ENCODE measurements around the gene TAC3. TPM values are rescaled to one million over a fixed set of nuclear protein-coding genes. Genes with fewer than 3 reads are reported as not detected.

Gene TAC3
- total RNA-seq, 1 donor from 2014 or later: 1.3 TPM

DNA sequence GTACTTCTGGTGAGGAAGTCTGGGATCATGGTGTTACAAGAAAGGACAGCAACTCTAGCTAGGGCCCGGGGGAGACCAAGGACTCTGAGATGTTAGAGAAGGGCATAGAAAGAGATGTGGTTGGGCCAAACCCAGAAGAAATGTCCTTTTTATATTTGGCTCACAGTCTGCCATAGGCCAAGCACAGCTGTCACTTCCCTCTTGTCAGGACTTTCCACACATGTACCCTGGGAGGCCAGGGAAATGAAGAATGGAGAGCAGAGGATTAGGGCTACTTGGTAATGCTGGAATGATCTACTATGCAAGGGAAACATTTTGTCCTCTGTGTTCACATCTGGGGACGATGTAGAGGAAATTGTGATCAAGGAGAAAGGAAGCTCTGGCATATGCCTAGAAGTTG lies 24.4 kb upstream of the TAC3 start:
- Histone ChIP-seq H3K9me3 (ENCODE audit: insufficient read depth, low read depth, low read length) (no peaks in the 10 kb centered on the region), H3K4me3 (ENCODE audit: insufficient read depth, low read depth, low read length) (no peak overlapping the region), H3K4me2 (ENCODE audit: low read length) (no peak overlapping the region), H3K27me3 (ENCODE audit: insufficient read depth, low read length) (peaks cover 30% of the 10 kb centered on the region), H4K20me1 (ENCODE audit: insufficient read depth, low read length) (no peaks in the 10 kb centered on the region), H3K9ac (ENCODE audit: low read length) (no peak overlapping the region), H2AFZ (ENCODE audit: low read depth, low read length) (no peak overlapping the region), H3K36me3 (ENCODE audit: insufficient read depth, low read length) (no peaks in the 10 kb centered on the region), H3K4me1 (ENCODE audit: insufficient read depth, low read length) (no peaks in the 10 kb centered on the region), H3K79me2 (ENCODE audit: insufficient read depth, low read length) (no peaks in the 10 kb centered on the region), H3K27ac (ENCODE audit: low read depth, low read length) (no peak overlapping the region)
- peaks cover 66% of the 10 kb centered on the region for H3K27me3 Mint-ChIP-seq (ENCODE audit: low read depth, unreplicated experiment)
- H3K4me3 Mint-ChIP-seq (ENCODE audit: unreplicated experiment): no peak overlapping the region
- no peak overlapping the region for H3K27ac Mint-ChIP-seq (ENCODE audit: unreplicated experiment)
- FAIRE-seq (no peak), DNase-seq (ENCODE audit: low read depth) (no peak)
- TF ChIP-seq EZH2 (IDR thresholded peaks at IDR 0.05; ENCODE audit: insufficient read depth, low read length): no peak
- no peak for TF ChIP-seq CTCF (IDR thresholded peaks at IDR 0.05; ENCODE audit: insufficient read depth, low read depth, low read length)
- no peaks in the 10 kb centered on the region for H3K36me3 Mint-ChIP-seq (ENCODE audit: low read depth, unreplicated experiment)
- no peaks in the 10 kb centered on the region for H3K4me1 Mint-ChIP-seq (ENCODE audit: low read depth, unreplicated experiment)
- H3K9me3 Mint-ChIP-seq (ENCODE audit: unreplicated experiment): peaks cover 1% of the 10 kb centered on the region

- Mint-ChIP-seq H3K27ac (ENCODE audit: unreplicated experiment) (no peak overlapping the region), H3K27me3 (ENCODE audit: low read depth, unreplicated experiment) (peaks cover 66% of the 10 kb centered on the region), H3K36me3 (ENCODE audit: low read depth, unreplicated experiment) (no peaks in the 10 kb centered on the region), H3K4me3 (ENCODE audit: unreplicated experiment) (no peak overlapping the region), H3K4me1 (ENCODE audit: low read depth, unreplicated experiment) (no peaks in the 10 kb centered on the region), H3K9me3 (ENCODE audit: unreplicated experiment) (peaks cover 1% of the 10 kb centered on the region)
- no peak overlapping the region for H3K4me2 ChIP-seq (ENCODE audit: low read length)
- peaks cover 35% of the 10 kb centered on the region for H3K27me3 ChIP-seq (ENCODE audit: insufficient read depth, low read length)
- DNase-seq (ENCODE audit: low read depth) (no peak), FAIRE-seq (no peak)
- H2AFZ ChIP-seq (ENCODE audit: low read depth, low read length): no peak overlapping the region
- no peak overlapping the region for H3K27ac ChIP-seq (ENCODE audit: low read depth, low read length)
- no peak overlapping the region for H3K4me3 ChIP-seq (ENCODE audit: insufficient read depth, low read depth, low read length)
- no peaks in the 10 kb centered on the region for H3K36me3 ChIP-seq (ENCODE audit: insufficient read depth, low read length)
- H3K9ac ChIP-seq (ENCODE audit: low read length): no peak overlapping the region
- no peaks in the 10 kb centered on the region for H3K4me1 ChIP-seq (ENCODE audit: insufficient read depth, low read length)
- H3K79me2 ChIP-seq (ENCODE audit: insufficient read depth, low read length): no peaks in the 10 kb centered on the region
- H3K9me3 ChIP-seq (ENCODE audit: insufficient read depth, low read depth, low read length): no peaks in the 10 kb centered on the region
- H4K20me1 ChIP-seq (ENCODE audit: insufficient read depth, low read length): no peaks in the 10 kb centered on the region
- TF ChIP-seq EZH2 (IDR thresholded peaks at IDR 0.05; ENCODE audit: insufficient read depth, low read length) (no peak), CTCF (IDR thresholded peaks at IDR 0.05; ENCODE audit: insufficient read depth, low read depth, low read length) (no peak)
These were observed 23.9 kb upstream of the TAC3 start for GRCh38 chr12:57040211-57040610.

DNA sequence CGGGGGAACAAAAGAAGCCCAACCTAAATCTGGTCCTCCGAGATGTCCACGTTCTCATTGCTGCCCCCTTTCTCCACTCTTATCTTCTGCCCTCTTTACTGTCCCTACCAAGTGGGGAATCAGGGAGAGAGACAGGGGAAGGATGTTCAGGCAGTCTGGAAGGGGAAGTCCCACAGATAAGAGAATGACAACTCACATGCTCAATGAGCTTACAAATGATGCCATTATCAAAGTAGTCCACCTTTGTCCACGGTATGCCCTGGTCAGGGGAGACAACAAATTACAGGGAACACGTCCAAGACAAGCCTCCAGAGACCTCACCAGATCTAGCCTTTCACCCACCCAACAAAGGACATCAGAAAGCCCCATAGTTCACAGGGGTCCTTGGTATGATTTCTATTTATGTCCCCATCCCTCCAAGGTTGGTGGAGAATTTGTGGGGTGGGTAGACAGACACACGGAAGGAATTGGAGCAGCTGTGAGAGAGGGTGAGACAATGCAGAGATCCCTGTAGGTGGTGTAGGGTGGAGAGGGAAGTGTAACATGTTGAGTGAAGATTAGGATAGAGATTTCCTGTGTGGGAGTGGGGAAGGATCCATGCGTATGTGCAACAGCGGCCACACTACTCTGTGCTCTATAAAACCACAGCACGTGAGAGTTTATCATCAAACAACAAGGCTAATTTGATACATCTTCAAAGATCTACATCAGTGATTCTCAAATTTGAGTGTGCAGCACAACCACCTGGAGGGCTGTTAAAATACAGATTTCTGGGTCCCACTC lies 22.9 kb upstream of the TAC3 start:
- no peak overlapping the region for H3K9ac ChIP-seq (ENCODE audit: low read length)
- no peaks in the 10 kb centered on the region for H3K36me3 Mint-ChIP-seq (ENCODE audit: low read depth, unreplicated experiment)
- no peak overlapping the region for H3K27ac ChIP-seq (ENCODE audit: low read depth, low read length)
- H3K27ac Mint-ChIP-seq (ENCODE audit: unreplicated experiment): no peak overlapping the region
- TF ChIP-seq EZH2 (IDR thresholded peaks at IDR 0.05; ENCODE audit: insufficient read depth, low read length) (no peak), CTCF (IDR thresholded peaks at IDR 0.05; ENCODE audit: insufficient read depth, low read depth, low read length) (no peak)
- H3K79me2 ChIP-seq (ENCODE audit: insufficient read depth, low read length): no peaks in the 10 kb centered on the region
- H3K9me3 Mint-ChIP-seq (ENCODE audit: unreplicated experiment): peaks cover 1% of the 10 kb centered on the region
- no peaks in the 10 kb centered on the region for H4K20me1 ChIP-seq (ENCODE audit: insufficient read depth, low read length)
- peaks cover 64% of the 10 kb centered on the region for H3K27me3 Mint-ChIP-seq (ENCODE audit: low read depth, unreplicated experiment)
- H3K36me3 ChIP-seq (ENCODE audit: insufficient read depth, low read length): no peaks in the 10 kb centered on the region
- no peaks in the 10 kb centered on the region for H3K4me1 Mint-ChIP-seq (ENCODE audit: low read depth, unreplicated experiment)
- no peak overlapping the region for H3K4me2 ChIP-seq (ENCODE audit: low read length)
- H3K9me3 ChIP-seq (ENCODE audit: insufficient read depth, low read depth, low read length): no peaks in the 10 kb centered on the region
- no peak overlapping the region for H3K4me3 ChIP-seq (ENCODE audit: insufficient read depth, low read depth, low read length)
- H3K4me1 ChIP-seq (ENCODE audit: insufficient read depth, low read length): no peaks in the 10 kb centered on the region
- no peak overlapping the region for H3K4me3 Mint-ChIP-seq (ENCODE audit: unreplicated experiment)
- no peak overlapping the region for H2AFZ ChIP-seq (ENCODE audit: low read depth, low read length)
- peaks cover 38% of the 10 kb centered on the region for H3K27me3 ChIP-seq (ENCODE audit: insufficient read depth, low read length)
- DNase-seq (ENCODE audit: low read depth): no peak
- no peak for FAIRE-seq
